K562 (cell line): ENCODE data around the gene CPT1C. TPM values are rescaled to one million over a fixed set of nuclear protein-coding genes. Genes with fewer than 3 reads are reported as not detected.

ENCODE experiments used
- ATAC-seq: fragments of 200-7000 bp; cut with Tn5 transposase; 3 replicates; pipeline ENCODE4 v1.9.1; 2020; ENCODE audit warnings: moderate library complexity
- BruUV-seq: library from RNA; stranded (reverse); fragments of 400-500 nt; replicated peaks from 2 replicates; lab custom pipeline; 2021; lab: Mats Ljungman, UMichigan
- CTCF ChIA-PET: fragments of 300-600 bp; formaldehyde crosslinking; extraction: SDS; loops from one replicate; lab custom pipeline; 2021; ENCODE audit warnings: low intra/inter-chr PET ratio; lab: Yijun Ruan, JAX
- POLR2A ChIA-PET: fragments of 300-600, 350-650 bp; sonication (Branson Sonifier 250); formaldehyde crosslinking; extraction: SDS; loops from one replicate; lab custom pipeline; 2021; ENCODE audit warnings: antibody characterized with exemption, inconsistent platforms; lab: Yijun Ruan, JAX
- DNase-seq, 4 experiments: peaks; one replicate each; pipeline versions ENCODE4 v3.0.0 to v3.0.0-alpha.2; 2011 to 2018; ENCODE audit warnings: low spot score in 3 of 4, mixed read lengths in 3 of 4; ENCODE audit errors: extremely low read depth in 1 of 4
- FAIRE-seq: peaks from 2 replicates; lab custom pipeline; 2011; peaks lifted over from hg19 to GRCh38; lab: Jason Lieb, UNC
- H2AFZ ChIP-seq: 2 replicates; pipeline ENCODE4 v1.6.0; 2011; ENCODE audit warnings: low read depth, low read length, control low read depth, inconsistent platforms
- H3K27ac ChIP-seq: fragments of 200-600 bp; 3 replicates; pipeline ENCODE4 v1.8.0; 2011; ENCODE audit warnings: low read depth, mild to moderate bottlenecking, control low read depth, inconsistent platforms, low read length, moderate library complexity, mixed read lengths; ENCODE audit errors: extremely low read depth
- H3K27me3 ChIP-seq, 2 experiments: fragments of 300-600 bp in 1 of 2; 2 replicates in 1 of 2; 3 replicates in 1 of 2; pipeline versions ENCODE4 v1.6.0 to v1.8.0; 2011; ENCODE audit warnings: inconsistent platforms in 2 of 2, low read length in 2 of 2, mild to moderate bottlenecking in 1 of 2, mixed read lengths in 1 of 2, moderate library complexity in 1 of 2; ENCODE audit not compliant: control insufficient read depth in 2 of 2, insufficient read depth in 2 of 2
- H3K36me3 ChIP-seq: fragments of 300-600 bp; 3 replicates; pipeline ENCODE4 v1.8.0; 2011; ENCODE audit warnings: mild to moderate bottlenecking, low read length, inconsistent platforms; ENCODE audit not compliant: control insufficient read depth, insufficient read depth
- H3K4me1 ChIP-seq, 2 experiments: fragments of 200-600 bp in 1 of 2; replicated peaks in 1 of 2; 2 replicates in 1 of 2; 3 replicates in 1 of 2; pipeline versions ENCODE4 v1.5.1 to v1.8.0; 2011; ENCODE audit warnings: inconsistent platforms in 2 of 2, low read length in 2 of 2, mild to moderate bottlenecking in 1 of 2, mixed read lengths in 1 of 2, moderate library complexity in 1 of 2; ENCODE audit not compliant: control insufficient read depth in 2 of 2, insufficient read depth in 2 of 2
- H3K4me2 ChIP-seq: 2 replicates; pipeline ENCODE4 v1.6.1; 2011; ENCODE audit warnings: low read length, control low read depth, inconsistent platforms, mixed read lengths; ENCODE audit not compliant: insufficient read depth
- H3K4me3 ChIP-seq: fragments of 200-600 bp; sonication (generic), shearing (Covaris generic); 2 replicates; pipeline ENCODE4 v1.5.1; 2016; ENCODE audit warnings: control low read depth, inconsistent platforms
- H3K79me2 ChIP-seq: fragments of 200-600 bp; 3 replicates; pipeline ENCODE4 v1.8.0; 2011; ENCODE audit warnings: low read length, inconsistent platforms; ENCODE audit not compliant: control insufficient read depth, insufficient read depth
- H3K9ac ChIP-seq, 2 experiments: 2 replicates each; pipeline versions ENCODE4 v1.6.0 to v1.6.1; 2011; ENCODE audit warnings: low read depth in 2 of 2, low read length in 2 of 2, control low read depth in 1 of 2, inconsistent platforms in 1 of 2, mild to moderate bottlenecking in 1 of 2, mixed read lengths in 1 of 2; ENCODE audit not compliant: insufficient read depth in 1 of 2
- H3K9me1 ChIP-seq: one replicate; pipeline ENCODE4 v1.6.0; 2011; ENCODE audit warnings: inconsistent platforms, mild to moderate bottlenecking, low read length, moderate library complexity; ENCODE audit not compliant: control insufficient read depth, insufficient read depth
- H3K9me3 ChIP-seq: replicated peaks from 2 replicates; pipeline ENCODE4 v1.5.1; 2011; ENCODE audit warnings: low read depth, low read length, inconsistent platforms; ENCODE audit not compliant: control insufficient read depth, insufficient read depth
- H4K20me1 ChIP-seq: replicated peaks from 2 replicates; pipeline ENCODE4 v1.6.1; 2011; ENCODE audit warnings: low read length, inconsistent platforms, mixed read lengths; ENCODE audit not compliant: control insufficient read depth, insufficient read depth
- POLR2A ChIP-seq: fragments of 450-650 bp; conservative IDR thresholded peaks from 2 replicates; pipeline ENCODE4 v1.6.1; 2016
- SRSF1 ChIP-seq: fragments of 200-400 bp; formaldehyde crosslinking; IDR thresholded peaks from 2 replicates; pipeline ENCODE4 v1.6.1; 2017; ENCODE audit warnings: mild to moderate bottlenecking, low read depth, low read length, moderate library complexity
- ZNF324 ChIP-seq: fragments of 250-450 bp; sonication (Bioruptor Pico); IDR thresholded peaks from 2 replicates; pipeline ENCODE4 v1.4.0; 2020; ENCODE audit warnings: mild to moderate bottlenecking
- WGBS: fragments of 100-300 bp; shearing (Covaris generic); methylation state at CpG from one replicate; pipeline ENCODE4 v1.1.6; 2016; ENCODE audit warnings: low coverage, mixed read lengths; ENCODE audit not compliant: insufficient coverage; ENCODE audit errors: missing lambda C conversion rate; 5-methylcytosine and 5-hydroxymethylcytosine counted together
- in situ Hi-C: fragments of 300-500 bp; cut with MboI; formaldehyde crosslinking; loops from 4 replicates; pipeline ENCODE4 v1.15.0; 2018; ENCODE audit warnings: inconsistent platforms, mixed read lengths
- intact Hi-C: fragments of 100-400 bp; cut with micrococcal nuclease; formaldehyde crosslinking; loops from 2 replicates; pipeline ENCODE4 v1.14.2; 2022
- polyA plus RNA-seq, 8 experiments: library from polyadenylated mRNA; depleted of rRNA in 4 of 8; stranded (reverse) in 5 of 8; unstranded in 3 of 8; fragments of >200 nt; fragmentation: Nextera tagmentation in 2 of 8; fragmentation: Illumina TruSeq in 1 of 8; extraction: Ambion mirVana in 2 of 8; extraction: Trizol in 1 of 8; gene quantifications; 2 replicates each; pipeline versions ENCODE4 v1.2.1 to v1.2.3, GENCODE V29; 2011 to 2014; ENCODE audit warnings: inconsistent platforms in 1 of 8, missing spikeins in 1 of 8
- total RNA-seq, 7 experiments: library from RNA; depleted of rRNA in 6 of 7; stranded (reverse); fragments of >200 nt in 6 of 7; fragmentation: Illumina TruSeq in 2 of 7; extraction: Trizol in 2 of 7; gene quantifications; 2 replicates each; pipeline versions ENCODE4 v1.2.1 to v1.2.3, GENCODE V29; 2011 to 2021; ENCODE audit warnings: low replicate concordance in 1 of 7

Gene CPT1C
- total and polyA plus RNA-seq, 9 of the 15 experiments (the other 6 are each of a cell fraction or from before 2014, with no cell fraction given) = 1.9 to 12.3 (median 3.0) TPM

GRCh38 chr19:49688531-49689132 lies 2.3 kb upstream of the CPT1C start:
- Histone ChIP-seq H3K27me3 (no peaks in the 10 kb centered on the region), H3K9ac (peak overlapping the region in 1 of 2 experiments; percentile 36; a peak in 2 of 4 replicates), H3K4me1 (peaks cover 0 to 71% of the 10 kb centered on the region in 2 experiments; a peak in 2 of 5 replicates), H2AFZ (no peak overlapping the region), H3K9me3 (no peaks in the 10 kb centered on the region), H3K27ac (no peak overlapping the region), H3K79me2 (peaks cover 2% of the 10 kb centered on the region; the same call in 1 of the 3 replicates), H3K9me1 (no peaks in the 10 kb centered on the region), H4K20me1 (no peaks in the 10 kb centered on the region; the same call in 1 of the 2 replicates)
- DNase-seq (no peak), FAIRE-seq (no peak)
- ChIA-PET CTCF (no interaction called here), POLR2A (interaction anchor here (0.9 to 1.9 kb wide), 3 partner anchors 10 to 12 kb away, joined by 3 to 9 read pairs (median 4); partner anchors contain the start of gene PRMT1)
- intact Hi-C loops = no loop called here
- in situ Hi-C loops = no loop called here
- TF ChIP-seq SRSF1 (no peak), POLR2A (peak; percentile 53; the same call in 1 of the 2 replicates), ZNF324 (CRISPR knock-in tag) (no peak)
- TF ChIP-seq, all 486 proteins: peak for 1
- Histone ChIP-seq H3K4me2 (no peak overlapping the region), H3K36me3 (peaks cover 58% of the 10 kb centered on the region; the same call in 2 of the 3 replicates), H3K4me3 (no peak overlapping the region)
- 79% methylated on average over 6 of the region's 12 CpGs for WGBS
- ATAC-seq = no peak; the same call in 2 of the 3 replicates
- BruUV-seq = no TSS peak
